ENCODE data around the gene ROBO2.

ROBO2 gene

GRCh38 chr3:77324105-77324504 lies 284.2 kb downstream of the ROBO2 start:
- H3K36me3 ChIP-seq (ENCODE audit: insufficient read depth, low read length), result no peaks in the 10 kb centered on the region
- H2AFZ ChIP-seq (ENCODE audit: low read length, unreplicated experiment), result no peak overlapping the region

GRCh38 chr3:77325280-77325679 lies 285.4 kb downstream of the ROBO2 start:
- H2AFZ ChIP-seq (ENCODE audit: low read length, unreplicated experiment), result no peak overlapping the region
- H3K4me3 ChIP-seq (ENCODE audit: low read depth, low read length), result no peak overlapping the region
- no peak overlapping the region for H3K27ac ChIP-seq (ENCODE audit: low read depth, low read length)
- H3K4me1 ChIP-seq (ENCODE audit: control insufficient read depth, insufficient read depth, low read length, unreplicated experiment), result peaks cover 3% of the 10 kb centered on the region
- H3K36me3 ChIP-seq (ENCODE audit: insufficient read depth, low read length), result no peaks in the 10 kb centered on the region
- no peaks in the 10 kb centered on the region for H3K27me3 ChIP-seq (ENCODE audit: insufficient read depth, low read length)
- no peaks in the 10 kb centered on the region for H3K79me2 ChIP-seq (ENCODE audit: control insufficient read depth, insufficient read depth, low read length, unreplicated experiment)

More at GRCh38 chr3:77324105-77324504, 284.2 kb downstream of the ROBO2 start:
- Histone ChIP-seq H3K27ac (ENCODE audit: low read depth, low read length) (no peak overlapping the region), H3K27me3 (ENCODE audit: insufficient read depth, low read length) (no peaks in the 10 kb centered on the region), H3K4me3 (ENCODE audit: low read depth, low read length) (no peak overlapping the region), H3K4me1 (ENCODE audit: control insufficient read depth, insufficient read depth, low read length, unreplicated experiment) (peaks cover 3% of the 10 kb centered on the region), H3K79me2 (ENCODE audit: control insufficient read depth, insufficient read depth, low read length, unreplicated experiment) (no peaks in the 10 kb centered on the region)

- H3K36me3 ChIP-seq (ENCODE audit: insufficient read depth, low read length), result no peaks in the 10 kb centered on the region
- H3K4me1 ChIP-seq (ENCODE audit: control insufficient read depth, insufficient read depth, low read length, unreplicated experiment), result peaks cover 3% of the 10 kb centered on the region
- no peaks in the 10 kb centered on the region for H3K27me3 ChIP-seq (ENCODE audit: insufficient read depth, low read length)
- H3K27ac ChIP-seq (ENCODE audit: low read depth, low read length), result no peak overlapping the region
- no peak overlapping the region for H3K4me3 ChIP-seq (ENCODE audit: low read depth, low read length)
- no peaks in the 10 kb centered on the region for H3K79me2 ChIP-seq (ENCODE audit: control insufficient read depth, insufficient read depth, low read length, unreplicated experiment)
- no peak overlapping the region for H2AFZ ChIP-seq (ENCODE audit: low read length, unreplicated experiment)
Observed at GRCh38 chr3:77325702-77326101, 285.8 kb downstream of the ROBO2 start.

- no peaks in the 10 kb centered on the region for H3K27me3 ChIP-seq (ENCODE audit: insufficient read depth, low read length)
- no peaks in the 10 kb centered on the region for H3K36me3 ChIP-seq (ENCODE audit: insufficient read depth, low read length)
- no peaks in the 10 kb centered on the region for H3K79me2 ChIP-seq (ENCODE audit: control insufficient read depth, insufficient read depth, low read length, unreplicated experiment)
- no peak overlapping the region for H2AFZ ChIP-seq (ENCODE audit: low read length, unreplicated experiment)
- H3K4me1 ChIP-seq (ENCODE audit: control insufficient read depth, insufficient read depth, low read length, unreplicated experiment), result peaks cover 3% of the 10 kb centered on the region
- H3K27ac ChIP-seq (ENCODE audit: low read depth, low read length), result no peak overlapping the region
- H3K4me3 ChIP-seq (ENCODE audit: low read depth, low read length), result no peak overlapping the region
Observed at GRCh38 chr3:77326586-77326985, 286.7 kb downstream of the ROBO2 start.

GRCh38 chr3:77328690-77329089 lies 288.8 kb downstream of the ROBO2 start:
- Histone ChIP-seq H2AFZ (ENCODE audit: low read length, unreplicated experiment) (no peak overlapping the region), H3K4me1 (ENCODE audit: control insufficient read depth, insufficient read depth, low read length, unreplicated experiment) (no peaks in the 10 kb centered on the region), H3K27ac (ENCODE audit: low read depth, low read length) (no peak overlapping the region), H3K36me3 (ENCODE audit: insufficient read depth, low read length) (no peaks in the 10 kb centered on the region), H3K4me3 (ENCODE audit: low read depth, low read length) (no peak overlapping the region), H3K27me3 (ENCODE audit: insufficient read depth, low read length) (no peaks in the 10 kb centered on the region), H3K79me2 (ENCODE audit: control insufficient read depth, insufficient read depth, low read length, unreplicated experiment) (no peaks in the 10 kb centered on the region)

- no peaks in the 10 kb centered on the region for H3K27me3 ChIP-seq (ENCODE audit: insufficient read depth, low read length)
- no peaks in the 10 kb centered on the region for H3K36me3 ChIP-seq (ENCODE audit: insufficient read depth, low read length)
- no peak overlapping the region for H2AFZ ChIP-seq (ENCODE audit: low read length, unreplicated experiment)
- no peaks in the 10 kb centered on the region for H3K79me2 ChIP-seq (ENCODE audit: control insufficient read depth, insufficient read depth, low read length, unreplicated experiment)
- no peaks in the 10 kb centered on the region for H3K4me1 ChIP-seq (ENCODE audit: control insufficient read depth, insufficient read depth, low read length, unreplicated experiment)
- no peak overlapping the region for H3K4me3 ChIP-seq (ENCODE audit: low read depth, low read length)
- H3K27ac ChIP-seq (ENCODE audit: low read depth, low read length), result no peak overlapping the region
Observed at GRCh38 chr3:77329116-77329515, 289.2 kb downstream of the ROBO2 start.

- Histone ChIP-seq H3K27ac (ENCODE audit: low read depth, low read length) (no peak overlapping the region), H3K36me3 (ENCODE audit: insufficient read depth, low read length) (no peaks in the 10 kb centered on the region), H3K4me1 (ENCODE audit: control insufficient read depth, insufficient read depth, low read length, unreplicated experiment) (no peaks in the 10 kb centered on the region), H2AFZ (ENCODE audit: low read length, unreplicated experiment) (no peak overlapping the region), H3K27me3 (ENCODE audit: insufficient read depth, low read length) (no peaks in the 10 kb centered on the region), H3K4me3 (ENCODE audit: low read depth, low read length) (no peak overlapping the region), H3K79me2 (ENCODE audit: control insufficient read depth, insufficient read depth, low read length, unreplicated experiment) (no peaks in the 10 kb centered on the region)
Observed at GRCh38 chr3:77338195-77338594, 298.3 kb downstream of the ROBO2 start.

- Histone ChIP-seq H3K79me2 (ENCODE audit: control insufficient read depth, insufficient read depth, low read length, unreplicated experiment) (no peaks in the 10 kb centered on the region), H3K36me3 (ENCODE audit: insufficient read depth, low read length) (no peaks in the 10 kb centered on the region)
Observed at GRCh38 chr3:77342027-77342426, 302.1 kb downstream of the ROBO2 start.

GRCh38 chr3:77342688-77343087 lies 302.8 kb downstream of the ROBO2 start:
- no peak overlapping the region for H3K4me3 ChIP-seq (ENCODE audit: low read depth, low read length)

More at GRCh38 chr3:77342027-77342426, 302.1 kb downstream of the ROBO2 start:
- Histone ChIP-seq H2AFZ (ENCODE audit: low read length, unreplicated experiment) (no peak overlapping the region), H3K27ac (ENCODE audit: low read depth, low read length) (no peak overlapping the region), H3K27me3 (ENCODE audit: insufficient read depth, low read length) (no peaks in the 10 kb centered on the region), H3K4me1 (ENCODE audit: control insufficient read depth, insufficient read depth, low read length, unreplicated experiment) (no peaks in the 10 kb centered on the region), H3K4me3 (ENCODE audit: low read depth, low read length) (no peak overlapping the region)

GRCh38 chr3:77345009-77345408 lies 305.1 kb downstream of the ROBO2 start:
- no peak overlapping the region for H2AFZ ChIP-seq (ENCODE audit: low read length, unreplicated experiment)
- H3K36me3 ChIP-seq (ENCODE audit: insufficient read depth, low read length), result no peaks in the 10 kb centered on the region
- H3K4me1 ChIP-seq (ENCODE audit: control insufficient read depth, insufficient read depth, low read length, unreplicated experiment), result no peaks in the 10 kb centered on the region
- no peak overlapping the region for H3K4me3 ChIP-seq (ENCODE audit: low read depth, low read length)
- no peak overlapping the region for H3K27ac ChIP-seq (ENCODE audit: low read depth, low read length)
- H3K27me3 ChIP-seq (ENCODE audit: insufficient read depth, low read length), result no peaks in the 10 kb centered on the region
- no peaks in the 10 kb centered on the region for H3K79me2 ChIP-seq (ENCODE audit: control insufficient read depth, insufficient read depth, low read length, unreplicated experiment)

More at GRCh38 chr3:77342688-77343087, 302.8 kb downstream of the ROBO2 start:
- H2AFZ ChIP-seq (ENCODE audit: low read length, unreplicated experiment), result no peak overlapping the region
- no peaks in the 10 kb centered on the region for H3K36me3 ChIP-seq (ENCODE audit: insufficient read depth, low read length)
- no peaks in the 10 kb centered on the region for H3K27me3 ChIP-seq (ENCODE audit: insufficient read depth, low read length)
- no peaks in the 10 kb centered on the region for H3K4me1 ChIP-seq (ENCODE audit: control insufficient read depth, insufficient read depth, low read length, unreplicated experiment)
- H3K27ac ChIP-seq (ENCODE audit: low read depth, low read length), result no peak overlapping the region
- H3K79me2 ChIP-seq (ENCODE audit: control insufficient read depth, insufficient read depth, low read length, unreplicated experiment), result no peaks in the 10 kb centered on the region

GRCh38 chr3:77348244-77348855 lies 308.5 kb downstream of the ROBO2 start:
- Histone ChIP-seq H3K4me3 (ENCODE audit: low read depth, low read length) (no peak overlapping the region), H3K79me2 (ENCODE audit: control insufficient read depth, insufficient read depth, low read length, unreplicated experiment) (no peaks in the 10 kb centered on the region), H2AFZ (ENCODE audit: low read length, unreplicated experiment) (no peak overlapping the region), H3K27me3 (ENCODE audit: insufficient read depth, low read length) (no peaks in the 10 kb centered on the region), H3K27ac (ENCODE audit: low read depth, low read length) (no peak overlapping the region), H3K36me3 (ENCODE audit: insufficient read depth, low read length) (no peaks in the 10 kb centered on the region), H3K4me1 (ENCODE audit: control insufficient read depth, insufficient read depth, low read length, unreplicated experiment) (no peaks in the 10 kb centered on the region)

All from ACC112 (cell line).